NCI-H2227 treated with DMSO at 0.1 percent for 48 hours (cell line): Measurements from ENCODE around the gene EPB41L2.
"Not testable (repeated sequence)": the region's sequence is repeated elsewhere in the genome, so short reads cannot be mapped to it uniquely, and the experiment has no call there.

Source experiments
- DNase-seq: peaks from one replicate; lab custom pipeline; 2025; lab: John Stamatoyannopoulos, UW

Gene EPB41L2

DNA sequence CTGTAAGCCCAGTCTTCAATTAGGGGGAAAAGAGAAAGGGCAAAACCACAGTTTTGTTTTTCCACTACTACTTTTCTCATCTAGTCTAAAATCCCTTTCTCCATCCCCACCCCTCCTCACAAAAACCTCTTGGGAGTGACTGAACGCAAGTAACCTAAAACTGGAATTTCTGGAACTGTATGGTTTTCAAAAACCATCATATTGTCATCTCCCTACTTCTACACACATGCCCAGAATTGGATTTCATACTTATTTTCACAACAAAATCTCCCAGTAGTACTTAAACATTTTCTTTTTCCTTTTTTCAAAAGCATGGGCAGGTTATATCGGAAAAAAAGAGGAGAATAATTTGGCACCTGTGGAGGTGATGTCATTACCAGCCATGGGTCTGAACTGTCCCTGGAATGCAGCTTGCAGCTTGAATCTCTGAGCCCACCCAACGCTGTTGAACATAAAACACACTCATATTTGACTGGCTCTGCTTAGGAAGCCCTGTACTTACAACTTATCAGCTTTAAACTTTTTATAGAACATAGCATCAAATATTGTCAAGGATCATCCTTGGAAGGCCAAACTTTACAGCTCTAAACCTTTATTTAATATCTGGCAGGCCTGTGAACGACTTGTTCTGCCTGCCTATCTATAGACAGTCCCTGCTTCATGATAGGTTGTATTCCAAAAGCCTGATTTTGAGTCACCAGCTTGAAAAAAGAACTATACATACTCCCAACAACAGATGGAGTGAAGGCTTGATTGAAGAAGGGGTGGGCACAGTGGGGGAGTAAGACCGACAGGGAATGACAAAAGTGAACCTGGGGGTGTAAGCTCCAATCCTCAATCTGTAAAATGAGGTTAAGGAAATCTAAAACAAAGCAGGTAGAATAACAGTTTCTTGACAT is 59.3 kb downstream of the EPB41L2 start:
- DNase-seq = no peak

- no peak for DNase-seq
Measured at GRCh38 chr6:131002661-131002980, 60.4 kb downstream of the EPB41L2 start.

DNA sequence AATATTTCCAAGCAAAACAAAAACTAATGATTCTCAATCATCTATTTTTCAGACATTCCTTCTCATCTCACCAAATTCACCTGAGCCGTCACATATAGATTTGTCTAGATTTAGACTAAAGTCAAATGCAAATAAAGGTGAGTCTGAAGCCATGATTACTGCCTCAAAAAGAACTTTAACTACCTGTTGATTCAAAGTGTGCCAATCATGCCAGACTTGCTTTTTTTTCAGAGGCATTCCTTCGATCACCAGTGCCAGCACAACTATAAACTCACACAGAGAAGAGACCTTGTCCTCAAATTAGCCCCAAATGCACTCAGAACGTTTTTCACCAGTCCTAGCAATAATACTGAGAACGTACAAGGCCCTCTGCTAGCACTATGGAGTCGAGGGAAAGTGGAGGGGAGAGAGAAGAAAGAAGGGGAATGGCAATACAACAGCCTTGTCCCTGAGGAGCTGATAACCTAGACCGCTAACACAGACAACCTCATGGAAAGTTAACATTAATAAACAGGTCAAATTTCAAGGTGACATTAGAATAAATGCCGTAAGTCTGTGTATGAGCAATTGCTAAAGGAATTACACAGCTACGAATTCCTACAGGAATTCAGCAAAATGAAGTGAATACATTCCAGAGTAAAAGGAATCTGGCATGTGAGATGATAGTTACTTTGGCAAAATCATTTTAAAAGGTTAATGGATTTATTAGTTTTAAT is 60.9 kb downstream of the EPB41L2 start:
- DNase-seq = no peak

DNA sequence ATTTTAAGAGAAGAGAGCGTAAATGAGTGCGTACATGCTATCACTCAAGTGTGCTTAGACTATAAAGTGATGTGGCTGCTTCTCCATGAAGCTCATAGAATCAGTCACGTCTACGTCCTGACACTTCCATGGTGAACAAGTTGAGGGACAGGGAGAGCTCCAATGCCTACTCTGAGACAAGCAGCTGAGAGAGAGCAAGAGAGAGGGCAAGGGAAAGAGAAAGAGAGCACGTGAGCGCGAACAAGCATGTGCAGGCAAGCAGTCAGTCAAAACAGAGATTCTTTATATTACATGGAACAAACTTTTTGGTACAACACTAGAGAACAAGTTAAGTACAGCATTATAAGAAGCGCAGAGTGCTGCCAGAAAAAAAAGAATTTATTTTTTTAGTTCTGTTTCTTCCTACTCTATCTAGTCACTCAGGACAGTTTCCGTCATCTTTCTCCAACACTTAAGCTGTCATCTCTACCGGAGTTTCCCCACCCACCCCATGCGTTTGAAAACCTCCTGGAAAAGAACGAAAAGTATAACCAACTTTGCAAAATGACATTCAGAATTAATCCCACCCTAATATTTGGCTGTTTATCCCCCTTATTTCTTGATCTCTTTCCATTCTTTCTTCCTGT is 61.8 kb downstream of the EPB41L2 start:
- DNase-seq = no peak

- no peak for DNase-seq
Measured at GRCh38 chr6:131000544-131000943, 62.5 kb downstream of the EPB41L2 start.

- no peak for DNase-seq
Measured at GRCh38 chr6:130997061-130997753, 65.8 kb downstream of the EPB41L2 start.

DNA sequence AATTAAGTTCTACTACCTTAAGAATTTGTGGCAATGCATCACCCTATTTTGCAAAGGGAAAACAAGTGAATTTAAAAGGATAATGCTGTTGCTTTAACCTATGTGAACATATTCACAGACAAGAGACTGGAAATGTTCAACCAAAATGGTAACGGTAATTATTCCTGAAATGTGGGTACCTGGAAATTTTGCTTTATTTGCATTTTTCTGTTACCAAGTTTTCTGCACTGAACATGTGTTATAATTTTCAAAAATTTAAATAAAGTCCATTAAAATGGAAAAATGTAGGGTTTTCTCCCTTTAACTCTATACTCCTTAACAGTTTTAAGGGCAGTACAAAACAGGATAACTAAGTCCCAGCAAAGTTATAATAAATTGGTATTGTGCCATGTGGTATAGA is 66.4 kb downstream of the EPB41L2 start:
- no peak for DNase-seq

DNA sequence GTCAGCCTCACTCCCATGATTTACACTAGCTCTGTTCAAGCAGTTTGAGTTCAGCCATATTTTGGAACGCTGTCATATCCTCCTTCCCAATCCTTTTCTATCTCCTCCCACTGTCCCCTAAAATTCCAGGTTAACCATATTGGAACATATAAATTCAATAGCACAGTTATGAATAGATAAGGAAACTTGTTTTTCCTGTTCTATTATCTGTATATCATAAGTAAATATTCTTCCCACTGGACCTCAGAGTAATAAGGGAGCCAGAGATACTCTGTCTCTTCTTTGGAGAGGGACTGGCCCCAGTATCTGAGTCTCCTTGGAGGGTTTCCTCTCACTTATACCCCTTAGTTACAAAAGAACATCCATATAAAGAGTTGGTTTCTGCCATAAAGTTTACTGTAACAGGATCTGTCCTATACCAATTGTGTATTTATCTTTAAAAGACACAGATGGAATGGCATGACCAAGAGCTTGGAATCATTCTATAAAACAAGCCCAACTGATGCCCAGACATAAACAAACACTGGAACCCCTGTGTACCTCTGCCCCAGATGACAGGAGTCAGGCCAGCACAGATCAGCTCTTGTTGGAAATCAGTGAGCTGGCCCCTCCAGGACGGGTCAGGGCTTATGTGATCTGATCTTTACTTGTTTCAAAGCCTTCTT is 67.1 kb downstream of the EPB41L2 start:
- no peak for DNase-seq

GRCh38 chr6:130994319-130995097 is 68.5 kb downstream of the EPB41L2 start:
- DNase-seq = no peak

GRCh38 chr6:130993292-130993765 is 69.7 kb downstream of the EPB41L2 start:
- DNase-seq = no peak

DNA sequence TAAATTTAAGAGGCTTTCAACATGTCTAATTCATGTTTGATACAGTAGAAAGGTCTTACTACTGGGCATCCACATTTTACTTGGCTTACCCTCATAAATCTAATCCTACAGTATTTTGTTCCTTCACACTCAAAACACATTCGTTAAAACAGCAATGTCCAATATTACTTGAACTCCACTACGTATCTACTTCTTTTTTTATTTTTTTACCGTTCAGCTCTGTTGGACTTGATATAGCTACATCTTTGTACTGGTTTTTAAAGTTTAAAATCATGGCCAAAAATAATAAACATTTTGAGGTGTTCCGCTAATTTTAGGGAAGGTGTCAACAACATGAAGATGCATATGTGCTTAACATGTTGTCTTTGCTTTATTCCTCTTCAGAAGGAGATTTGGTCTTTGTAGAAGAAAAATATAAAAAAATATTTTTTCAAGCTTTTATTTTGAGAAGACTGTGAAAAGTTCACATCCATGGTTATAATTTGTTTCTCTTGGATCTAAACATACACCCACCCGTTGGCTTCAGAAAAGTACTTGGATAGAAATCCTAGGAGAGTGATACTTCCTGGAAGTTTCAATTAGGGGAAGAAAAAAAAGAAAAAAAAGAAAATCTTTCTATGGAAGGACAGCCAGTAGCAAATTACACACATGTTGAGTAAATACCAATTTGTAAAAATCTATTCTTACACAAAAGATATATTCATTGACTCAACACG is 71.5 kb downstream of the EPB41L2 start:
- no peak for DNase-seq

DNA sequence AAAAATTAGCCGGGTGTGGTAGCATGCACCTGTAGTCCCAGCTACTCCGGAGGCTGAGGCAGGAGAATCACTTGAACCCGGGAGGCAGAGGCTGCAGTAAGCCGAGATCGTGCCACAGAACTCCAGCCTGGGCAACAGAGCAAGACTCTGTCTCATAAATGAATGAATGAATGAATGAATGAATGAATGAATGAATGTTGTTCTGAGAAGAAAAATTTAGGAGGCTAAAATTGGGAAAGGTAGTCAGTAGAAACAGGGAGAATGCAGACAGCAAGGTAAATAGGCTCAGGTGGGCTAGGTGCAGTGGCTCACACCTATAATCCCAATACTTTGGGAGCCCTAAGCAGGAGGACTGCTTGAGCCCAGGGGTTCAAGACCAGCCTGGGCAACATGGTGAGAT is 75.5 kb downstream of the EPB41L2 start:
- not testable (repeated sequence) for DNase-seq

GRCh38 chr6:130985115-130985514 is 77.9 kb downstream of the EPB41L2 start:
- no peak for DNase-seq

DNA sequence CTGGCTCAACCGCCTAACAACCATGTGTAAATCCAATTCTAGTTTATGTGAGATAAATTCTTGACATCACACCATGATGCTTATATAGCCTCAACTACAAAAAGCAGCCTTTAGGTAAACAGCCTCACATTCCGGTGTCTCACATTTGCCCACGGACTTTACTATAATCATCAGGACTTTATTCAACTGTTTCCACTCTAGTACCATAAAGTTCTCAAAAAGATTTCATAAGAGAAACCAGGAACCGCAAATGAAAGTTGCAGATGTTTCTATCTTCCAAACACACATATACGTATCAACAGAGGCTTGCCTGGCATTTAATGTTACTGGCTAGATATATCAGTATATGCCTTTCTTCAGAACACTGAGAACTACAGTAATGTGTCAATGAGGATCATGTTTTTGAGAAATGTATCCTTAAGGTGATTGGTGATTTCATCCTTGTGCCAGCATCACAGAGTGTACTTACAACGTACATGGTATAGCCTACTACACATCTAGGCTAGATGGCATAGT is 80.0 kb downstream of the EPB41L2 start:
- DNase-seq = no peak

DNA sequence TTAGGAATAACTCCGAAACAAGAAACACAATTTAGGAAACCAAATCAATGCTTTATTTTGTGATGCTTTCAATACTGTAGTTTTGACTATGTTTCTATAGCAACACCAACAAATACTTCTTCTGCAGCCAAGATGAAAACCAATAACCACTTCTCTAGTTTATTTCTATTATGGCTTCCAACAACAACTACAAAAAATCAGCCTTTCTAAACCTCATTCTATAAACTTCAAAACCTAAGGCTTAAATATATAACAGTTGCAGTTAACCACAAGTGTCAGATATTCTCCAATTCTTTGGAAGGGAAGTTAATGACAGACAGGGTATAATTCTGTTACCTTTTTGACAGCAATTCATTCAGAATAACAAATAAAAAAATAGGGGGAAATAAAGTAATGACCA is 80.9 kb downstream of the EPB41L2 start:
- DNase-seq = no peak

GRCh38 chr6:130981409-130981808 is 81.6 kb downstream of the EPB41L2 start:
- DNase-seq = no peak

DNA sequence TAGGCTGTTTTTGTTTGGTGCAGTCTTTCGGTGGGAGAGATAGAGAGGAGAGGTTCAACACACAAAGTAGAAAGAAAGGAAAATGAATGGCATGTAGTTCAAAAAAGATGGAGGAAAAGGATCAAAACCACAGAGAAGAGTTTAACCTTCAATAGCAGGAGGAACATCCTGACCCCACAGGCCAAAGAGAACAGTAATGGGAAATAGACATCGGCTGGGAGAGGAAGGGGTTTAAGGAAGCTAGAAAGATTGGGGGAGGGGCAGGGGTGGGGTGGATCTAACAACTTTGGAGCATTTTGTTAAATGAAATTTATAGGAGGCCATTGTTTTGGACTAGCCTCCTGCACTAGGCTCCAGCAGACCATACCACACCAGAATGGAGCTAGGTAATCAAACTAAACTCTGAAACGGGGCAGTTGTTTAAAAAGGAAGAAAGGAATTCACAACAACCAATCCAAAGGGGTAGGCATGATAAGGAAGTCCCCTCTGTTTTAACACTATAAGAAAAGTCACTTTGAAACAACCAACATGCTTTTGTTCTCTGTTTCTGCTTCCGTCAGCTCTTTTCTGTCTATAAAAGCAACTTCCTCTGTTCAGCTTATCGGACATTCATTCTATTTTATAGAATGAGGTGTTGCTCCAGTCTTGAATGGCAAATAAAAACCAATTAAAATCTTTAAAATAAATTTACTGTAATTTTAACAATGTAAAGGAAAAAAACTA is 82.6 kb downstream of the EPB41L2 start:
- DNase-seq = no peak

DNA sequence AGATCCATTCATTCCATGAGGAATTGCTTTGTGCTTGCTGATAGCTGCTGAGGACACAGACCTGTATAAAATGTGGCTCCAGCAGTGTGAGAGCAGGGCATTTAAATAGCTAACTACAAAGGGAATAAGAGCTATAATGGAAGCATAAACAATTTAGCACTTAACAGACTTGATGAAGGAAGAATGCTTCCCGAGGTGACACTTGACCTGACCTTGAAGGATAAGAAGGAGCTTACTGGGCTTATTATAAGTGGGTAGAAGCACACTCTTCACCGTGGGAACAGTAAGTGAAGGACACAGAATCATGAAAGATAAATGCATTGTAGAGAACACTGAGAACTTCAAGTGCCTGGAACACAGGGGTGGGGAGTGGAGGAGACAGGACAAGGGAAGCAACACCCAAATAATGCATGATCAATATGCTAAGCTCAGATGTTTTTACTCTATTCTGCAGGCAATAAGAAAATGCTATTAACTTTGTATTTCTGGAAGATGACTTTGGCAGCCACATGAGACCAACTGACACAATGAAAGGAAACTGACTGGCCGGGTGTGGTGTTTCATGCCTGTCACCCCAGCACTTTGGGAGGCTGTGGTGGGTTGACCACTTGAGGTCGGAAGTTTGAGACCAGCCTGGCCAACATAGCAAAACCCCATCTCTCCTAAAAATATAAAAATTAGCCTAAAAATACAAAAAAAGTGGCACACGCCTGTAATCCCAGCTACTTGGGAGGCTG is 84.2 kb downstream of the EPB41L2 start:
- no peak for DNase-seq

DNA sequence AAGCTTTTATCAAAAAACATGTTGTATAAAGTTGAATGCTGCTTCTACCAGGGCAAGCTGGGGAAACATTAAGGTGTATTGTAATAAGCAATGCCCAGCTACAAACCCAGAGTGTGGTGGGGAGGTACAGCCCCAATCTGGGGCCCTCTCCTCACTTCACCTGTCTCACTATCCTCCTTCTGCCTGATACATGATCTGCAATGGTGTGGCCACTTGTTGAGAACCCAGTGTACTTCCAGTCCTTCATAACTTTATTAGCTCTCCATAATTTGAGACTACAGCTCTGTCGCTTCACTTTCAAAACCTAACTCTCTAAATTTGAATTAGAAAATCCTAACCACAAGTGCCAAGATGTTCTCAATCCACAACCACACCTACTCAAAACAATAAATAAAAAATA is 84.9 kb downstream of the EPB41L2 start:
- no peak for DNase-seq
